Glutamatergic neuron (in vitro differentiated cells): ENCODE measurements around the gene C4A. TPM values are rescaled to one million over a fixed set of nuclear protein-coding genes. Genes with fewer than 3 reads are reported as not detected.
"Not testable (repeated sequence)": the region's sequence is repeated elsewhere in the genome, so short reads cannot be mapped to it uniquely, and the experiment has no call there.

ENCODE experiments used
- DNase-seq: peaks from one replicate; pipeline ENCODE4 v3.0.0; 2022
- H3K27ac Mint-ChIP-seq: one replicate; pipeline ENCODE4 v1.8.0; 2020; ENCODE audit warnings: mild to moderate bottlenecking, mixed read lengths, inconsistent platforms; ENCODE audit not compliant: unreplicated experiment
- H3K27me3 Mint-ChIP-seq: one replicate; pipeline ENCODE4 v1.8.0; 2020; ENCODE audit warnings: mild to moderate bottlenecking, moderate library complexity, mixed read lengths, inconsistent platforms; ENCODE audit not compliant: unreplicated experiment
- H3K36me3 Mint-ChIP-seq: one replicate; pipeline ENCODE4 v1.8.0; 2020; ENCODE audit warnings: mild to moderate bottlenecking, mixed read lengths, inconsistent platforms; ENCODE audit not compliant: unreplicated experiment
- H3K4me1 Mint-ChIP-seq: one replicate; pipeline ENCODE4 v1.8.0; 2020; ENCODE audit warnings: mild to moderate bottlenecking, low read depth, mixed read lengths, inconsistent platforms; ENCODE audit not compliant: unreplicated experiment
- H3K4me3 Mint-ChIP-seq: one replicate; pipeline ENCODE4 v1.8.0; 2020; ENCODE audit warnings: mild to moderate bottlenecking, mixed read lengths, inconsistent platforms; ENCODE audit not compliant: unreplicated experiment
- H3K9me3 Mint-ChIP-seq: one replicate; pipeline ENCODE4 v1.8.0; 2020; ENCODE audit warnings: mild to moderate bottlenecking, moderate library complexity, mixed read lengths, inconsistent platforms; ENCODE audit not compliant: unreplicated experiment
- total RNA-seq: library from RNA; stranded (reverse); fragmentation: NEBNext Ultra II Directional; extraction: Animal tissue kit (Norgen Biotek cat#: 25700); gene quantifications from one replicate; pipeline ENCODE4 v1.2.1, GENCODE V29; 2021; ENCODE audit not compliant: unreplicated experiment

C4A gene
- total RNA-seq, 1 donor from 2014 or later: 9.3 TPM

DNA sequence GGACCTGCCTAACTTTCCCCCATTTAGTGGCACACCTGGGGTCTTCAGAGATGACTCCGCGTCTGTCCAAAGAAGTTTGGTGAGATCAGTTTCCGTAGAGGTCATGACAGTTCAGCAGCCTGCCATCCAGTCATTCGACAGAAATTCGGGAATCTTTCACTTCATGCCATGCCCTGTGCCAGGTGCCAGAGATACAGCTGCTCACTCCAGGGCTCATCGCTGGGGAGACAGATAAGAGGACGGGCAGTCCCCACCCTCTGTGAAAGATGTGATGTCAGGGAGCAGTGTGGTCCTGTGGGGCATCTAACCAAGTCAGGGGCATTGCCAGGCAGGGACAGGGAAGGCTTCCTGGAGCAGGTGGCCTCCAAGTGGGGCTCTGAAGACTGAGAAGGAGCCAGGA, 21.4 kb downstream of the C4A start:
- not testable (repeated sequence) for H3K4me3 Mint-ChIP-seq, H3K27me3 Mint-ChIP-seq, H3K9me3 Mint-ChIP-seq, H3K27ac Mint-ChIP-seq, H3K36me3 Mint-ChIP-seq, DNase-seq, H3K4me1 Mint-ChIP-seq

- H3K27ac Mint-ChIP-seq, H3K9me3 Mint-ChIP-seq, H3K27me3 Mint-ChIP-seq, H3K4me1 Mint-ChIP-seq, DNase-seq, H3K36me3 Mint-ChIP-seq, H3K4me3 Mint-ChIP-seq: not testable (repeated sequence)
Measured at GRCh38 chr6:32004393-32004792, 22.5 kb downstream of the C4A start.

DNA sequence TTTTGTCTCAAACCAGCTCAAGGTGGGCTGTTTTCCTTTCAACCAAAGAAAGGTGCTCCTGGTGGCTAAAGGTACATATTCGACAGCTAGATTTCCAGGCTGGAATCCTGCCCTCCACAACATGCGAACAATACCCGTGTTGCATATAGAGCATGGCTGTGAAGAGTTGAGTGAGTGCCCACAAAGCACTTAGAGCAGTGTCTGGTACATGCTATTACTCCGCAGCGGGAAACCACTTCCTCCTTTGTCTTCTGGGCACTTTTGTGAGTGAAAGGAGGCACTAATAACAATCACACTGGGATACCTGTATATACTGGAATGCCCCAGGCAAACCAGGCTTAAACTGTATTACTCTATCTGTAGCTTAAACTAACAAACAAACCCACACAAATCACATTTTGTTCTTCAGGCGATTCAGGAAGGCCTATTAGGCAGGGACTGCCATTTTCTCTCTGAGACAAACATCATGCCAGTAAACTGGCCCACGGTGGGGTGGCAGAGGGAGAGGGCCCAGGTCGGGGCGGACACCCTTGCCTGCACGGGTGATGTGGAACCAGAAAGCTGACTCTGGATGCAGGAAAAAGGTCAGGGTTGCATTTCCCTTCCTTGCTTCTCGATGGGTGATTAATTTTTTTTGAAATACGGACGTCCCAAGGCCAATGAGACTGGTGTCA, 23.1 kb downstream of the C4A start:
- H3K27me3 Mint-ChIP-seq, H3K36me3 Mint-ChIP-seq, H3K4me1 Mint-ChIP-seq, H3K4me3 Mint-ChIP-seq, DNase-seq, H3K9me3 Mint-ChIP-seq, H3K27ac Mint-ChIP-seq: not testable (repeated sequence)

- H3K27ac Mint-ChIP-seq, DNase-seq, H3K36me3 Mint-ChIP-seq, H3K4me1 Mint-ChIP-seq, H3K9me3 Mint-ChIP-seq, H3K27me3 Mint-ChIP-seq, H3K4me3 Mint-ChIP-seq: not testable (repeated sequence)
Measured at GRCh38 chr6:32005538-32005880, 23.7 kb downstream of the C4A start.

- not testable (repeated sequence) for H3K27me3 Mint-ChIP-seq, H3K9me3 Mint-ChIP-seq, H3K27ac Mint-ChIP-seq, DNase-seq, H3K4me1 Mint-ChIP-seq, H3K36me3 Mint-ChIP-seq, H3K4me3 Mint-ChIP-seq
Measured at GRCh38 chr6:32005991-32006529, 24.2 kb downstream of the C4A start.

DNA sequence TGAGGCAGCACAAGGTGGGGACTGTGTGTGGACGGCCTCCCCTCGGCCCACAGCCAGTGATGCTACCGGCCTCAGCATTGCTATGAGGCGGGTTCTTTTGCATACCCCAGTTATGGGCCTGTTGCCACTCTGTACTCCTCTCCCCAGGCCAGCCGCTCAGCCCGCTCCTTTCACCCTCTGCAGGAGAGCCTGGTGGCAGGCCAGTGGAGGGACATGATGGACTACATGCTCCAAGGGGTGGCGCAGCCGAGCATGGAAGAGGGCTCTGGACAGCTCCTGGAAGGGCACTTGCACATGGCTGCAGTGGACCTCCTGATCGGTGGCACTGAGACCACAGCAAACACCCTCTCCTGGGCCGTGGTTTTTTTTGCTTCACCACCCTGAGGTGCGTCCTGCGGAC, 25.2 kb downstream of the C4A start:
- H3K27me3 Mint-ChIP-seq, H3K4me3 Mint-ChIP-seq, DNase-seq, H3K9me3 Mint-ChIP-seq, H3K36me3 Mint-ChIP-seq, H3K27ac Mint-ChIP-seq, H3K4me1 Mint-ChIP-seq: not testable (repeated sequence)

DNA sequence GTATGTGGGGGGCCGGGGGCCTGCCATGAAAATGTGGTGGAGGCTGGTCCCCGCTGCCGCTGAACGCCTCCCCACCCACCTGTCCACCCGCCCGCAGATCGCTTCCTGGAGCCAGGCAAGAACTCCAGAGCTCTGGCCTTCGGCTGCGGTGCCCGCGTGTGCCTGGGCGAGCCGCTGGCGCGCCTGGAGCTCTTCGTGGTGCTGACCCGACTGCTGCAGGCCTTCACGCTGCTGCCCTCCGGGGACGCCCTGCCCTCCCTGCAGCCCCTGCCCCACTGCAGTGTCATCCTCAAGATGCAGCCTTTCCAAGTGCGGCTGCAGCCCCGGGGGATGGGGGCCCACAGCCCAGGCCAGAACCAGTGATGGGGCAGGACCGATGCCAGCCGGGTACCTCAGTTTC, 26.2 kb downstream of the C4A start:
- H3K36me3 Mint-ChIP-seq, H3K27me3 Mint-ChIP-seq, H3K4me1 Mint-ChIP-seq, H3K9me3 Mint-ChIP-seq, H3K4me3 Mint-ChIP-seq, DNase-seq, H3K27ac Mint-ChIP-seq: not testable (repeated sequence)

GRCh38 chr6:32008616-32009015, 26.8 kb downstream of the C4A start:
- not testable (repeated sequence) for H3K27me3 Mint-ChIP-seq, H3K4me3 Mint-ChIP-seq, H3K4me1 Mint-ChIP-seq, DNase-seq, H3K27ac Mint-ChIP-seq, H3K36me3 Mint-ChIP-seq, H3K9me3 Mint-ChIP-seq

GRCh38 chr6:32009537-32009936, 27.7 kb downstream of the C4A start:
- not testable (repeated sequence) for H3K27me3 Mint-ChIP-seq, H3K27ac Mint-ChIP-seq

DNA sequence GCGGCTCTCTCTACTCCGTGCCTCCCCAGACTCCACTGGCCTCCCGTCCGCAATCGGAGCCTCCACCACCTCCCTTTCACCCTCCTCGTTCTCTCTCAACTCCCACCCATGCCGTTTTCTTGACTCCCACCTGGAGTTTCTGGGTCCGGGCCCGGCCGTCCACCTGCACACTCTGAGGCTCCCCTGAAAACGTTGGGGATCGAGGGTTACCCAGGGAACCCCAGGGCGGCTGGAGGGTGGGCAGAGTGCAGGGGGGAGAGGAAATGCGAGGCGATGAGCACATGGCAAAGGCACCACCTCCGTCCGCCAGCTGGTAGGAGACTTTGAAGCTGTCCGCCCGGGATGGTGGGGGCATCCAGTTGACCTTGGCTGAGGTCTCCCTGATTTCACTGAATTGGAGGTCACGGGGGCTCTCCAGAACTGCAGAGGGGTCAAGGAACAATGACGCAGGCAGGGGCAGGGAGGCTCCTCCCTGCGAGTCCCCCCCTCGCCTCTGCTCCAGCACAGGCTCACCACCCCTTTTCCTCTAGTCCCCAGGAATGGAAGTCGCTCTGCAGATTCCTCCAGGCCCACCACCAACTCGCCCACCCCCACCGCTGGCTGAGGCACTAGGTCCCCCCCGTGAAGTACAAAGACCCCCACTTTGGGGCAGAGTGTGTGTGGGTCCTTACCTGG, 29.1 kb downstream of the C4A start:
- not testable (repeated sequence) for H3K36me3 Mint-ChIP-seq, H3K9me3 Mint-ChIP-seq, H3K4me3 Mint-ChIP-seq, DNase-seq, H3K4me1 Mint-ChIP-seq, H3K27me3 Mint-ChIP-seq, H3K27ac Mint-ChIP-seq

More at GRCh38 chr6:32009537-32009936, 27.7 kb downstream of the C4A start:
- H3K4me3 Mint-ChIP-seq, H3K9me3 Mint-ChIP-seq, H3K36me3 Mint-ChIP-seq, H3K4me1 Mint-ChIP-seq, DNase-seq: not testable (repeated sequence)

GRCh38 chr6:32012941-32013617, 31.2 kb downstream of the C4A start:
- H3K9me3 Mint-ChIP-seq, H3K4me1 Mint-ChIP-seq, DNase-seq, H3K27ac Mint-ChIP-seq, H3K36me3 Mint-ChIP-seq, H3K27me3 Mint-ChIP-seq, H3K4me3 Mint-ChIP-seq: not testable (repeated sequence)

DNA sequence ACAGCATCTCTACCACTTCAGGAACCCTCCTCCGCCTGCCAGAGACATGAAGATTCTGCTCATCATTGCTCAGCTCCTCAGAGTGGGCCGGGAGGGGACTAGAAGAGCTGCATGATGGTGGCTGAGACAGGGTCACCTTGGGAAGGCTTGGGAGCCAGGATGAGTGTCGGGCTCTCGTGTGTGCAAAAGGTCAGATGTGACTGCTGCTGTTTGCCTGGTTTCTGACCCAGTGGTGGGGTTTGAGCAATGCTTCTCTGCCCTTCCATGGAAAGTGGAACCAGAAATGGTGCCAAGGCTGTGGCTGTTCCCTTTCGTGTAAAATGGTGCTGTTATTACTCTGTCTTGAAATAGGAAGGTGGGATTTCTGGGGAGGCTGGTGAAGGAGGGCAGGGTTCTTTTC, 31.9 kb downstream of the C4A start:
- not testable (repeated sequence) for H3K27me3 Mint-ChIP-seq, H3K4me1 Mint-ChIP-seq, DNase-seq, H3K36me3 Mint-ChIP-seq, H3K4me3 Mint-ChIP-seq, H3K27ac Mint-ChIP-seq, H3K9me3 Mint-ChIP-seq
